Measurements from ENCODE around the gene CRACR2A.

The CRACR2A gene

GRCh38 chr12:3725388-3726115 is 27.4 kb downstream of the CRACR2A start:
- TF ChIP-seq CTCF (IDR thresholded peaks at IDR 0.05; ENCODE audit: low read length, missing control alignments), result no peak
- peak; percentile 47 for DNase-seq (ENCODE audit: low read depth)

GRCh38 chr12:3723916-3724805 is 28.7 kb downstream of the CRACR2A start:
- no peak for TF ChIP-seq CTCF (IDR thresholded peaks at IDR 0.05; ENCODE audit: low read length, missing control alignments)
- DNase-seq (ENCODE audit: low read depth), result no peak
- H3K4me3 ChIP-seq (replicated peaks; ENCODE audit: low read depth, low read length), result no peak overlapping the region

More at GRCh38 chr12:3725388-3726115, 27.4 kb downstream of the CRACR2A start:
- no peak overlapping the region for H3K4me3 ChIP-seq (replicated peaks; ENCODE audit: low read depth, low read length)

GRCh38 chr12:3722368-3722767 is 30.5 kb downstream of the CRACR2A start:
- no peak for TF ChIP-seq CTCF (IDR thresholded peaks at IDR 0.05; ENCODE audit: low read length, missing control alignments)
- H3K4me3 ChIP-seq (replicated peaks; ENCODE audit: low read depth, low read length), result no peak overlapping the region
- DNase-seq (ENCODE audit: low read depth), result no peak

GRCh38 chr12:3720772-3721171 is 32.1 kb downstream of the CRACR2A start:
- no peak overlapping the region for H3K4me3 ChIP-seq (replicated peaks; ENCODE audit: low read depth, low read length)
- no peak for TF ChIP-seq CTCF (IDR thresholded peaks at IDR 0.05; ENCODE audit: low read length, missing control alignments)
- no peak for DNase-seq (ENCODE audit: low read depth)

GRCh38 chr12:3718100-3718499 is 34.8 kb downstream of the CRACR2A start:
- no peak overlapping the region for H3K4me3 ChIP-seq (replicated peaks; ENCODE audit: low read depth, low read length)
- no peak for TF ChIP-seq CTCF (IDR thresholded peaks at IDR 0.05; ENCODE audit: low read length, missing control alignments)
- no peak for DNase-seq (ENCODE audit: low read depth)

GRCh38 chr12:3717283-3717898 is 35.5 kb downstream of the CRACR2A start:
- DNase-seq (ENCODE audit: low read depth), result no peak
- no peak for TF ChIP-seq CTCF (IDR thresholded peaks at IDR 0.05; ENCODE audit: low read length, missing control alignments)
- H3K4me3 ChIP-seq (replicated peaks; ENCODE audit: low read depth, low read length), result no peak overlapping the region
